Transverse colon (tissue), 4 donors: ENCODE data around the gene CCN6. TPM values are rescaled to one million over a fixed set of nuclear protein-coding genes. Genes with fewer than 3 reads are reported as not detected.

Experiments used
- DNase-seq: peaks from one replicate; pipeline ENCODE4 v3.0.0-alpha.2; 2019
- H3K27ac ChIP-seq, 4 donors: fragments of 200-600 bp; sonication (generic); 2 replicates each; pipeline ENCODE4 v1.5.1; 2016 to 2018; ENCODE audit warnings: inconsistent platforms in 4 of 4
- H3K27me3 ChIP-seq: fragments of 200-600 bp; sonication (generic); 2 replicates; pipeline ENCODE4 v1.5.1; 2017; ENCODE audit warnings: inconsistent platforms
- H3K36me3 ChIP-seq, 4 donors: fragments of 200-600 bp; sonication (generic); 2 replicates each; pipeline ENCODE4 v1.5.1; 2017 to 2019; ENCODE audit warnings: inconsistent platforms in 4 of 4
- H3K4me1 ChIP-seq, 4 donors: fragments of 200-600 bp; sonication (generic); 2 replicates each; pipeline ENCODE4 v1.5.1; 2017 to 2020; ENCODE audit warnings: inconsistent platforms in 4 of 4
- H3K4me3 ChIP-seq, 4 donors: fragments of 200-600 bp; sonication (generic); 1 replicate in 1 of 4; 2 replicates in 3 of 4; pipeline versions ENCODE4 v1.5.1 to v1.6.1; 2017 to 2019; ENCODE audit warnings: inconsistent platforms in 4 of 4
- H3K9me3 ChIP-seq, 2 donors: fragments of 200-600 bp; sonication (generic); 2 replicates each; pipeline ENCODE4 v1.5.1; 2017 to 2019; ENCODE audit warnings: inconsistent platforms in 2 of 2
- EP300 ChIP-seq: sonication (generic); formaldehyde crosslinking; IDR thresholded peaks from one replicate; pipeline ENCODE4 v1.6.1; 2017; ENCODE audit warnings: antibody characterized with exemption, low read depth
- POLR2A ChIP-seq: fragments of 450-650 bp; IDR thresholded peaks from one replicate; pipeline ENCODE4 v1.6.1; 2016; ENCODE audit warnings: antibody characterized with exemption, mild to moderate bottlenecking, moderate library complexity
- POLR2AphosphoS5 ChIP-seq, 3 donors: sonication (generic); formaldehyde crosslinking; IDR thresholded peaks; one replicate each; pipeline ENCODE4 v1.6.1; 2016; ENCODE audit warnings: antibody characterized with exemption in 3 of 3
- WGBS, 2 donors: methylation state at CpG; one replicate each; pipeline ENCODE4 v1.1.5; 2018; ENCODE audit warnings: low coverage in 1 of 2; 5-methylcytosine and 5-hydroxymethylcytosine counted together
- in situ Hi-C, 4 donors: fragments of 200-750 bp; cut with MboI; loops; one replicate each; pipeline versions ENCODE4 v1.15.0 to v1.15.1; 2017; ENCODE audit warnings: low sequenced_read_pairs in 3 of 4, low pct_ligation_motif_present in 1 of 4, low pct_unique_long_range_greater_than_20kb in 1 of 4
- intact Hi-C: fragments of 100-400 bp; cut with DNase I; formaldehyde crosslinking; loops from one replicate; pipeline ENCODE4 v1.15.1; 2023; ENCODE audit warnings: low total_unique reads
- total RNA-seq, 4 donors: library from RNA; depleted of rRNA; stranded (reverse); fragments of >200 nt; gene quantifications; one replicate each; pipeline ENCODE4 v1.1.0, GENCODE V29; 2016
- TF ChIP-seq, protein P1 (sequence below), 5 experiments: fragments of 200-600 bp in 3 of 5; fragments of 450-650 bp in 2 of 5; sonication (generic) in 3 of 5; IDR thresholded peaks; 1 replicate in 2 of 5; 2 replicates in 3 of 5; pipeline ENCODE4 v1.5.1; 2016 to 2017; ENCODE audit warnings: antibody characterized with exemption in 5 of 5, inconsistent platforms in 3 of 5, mild to moderate bottlenecking in 2 of 5, moderate library complexity in 1 of 5

Gene CCN6
- total RNA-seq, 4 donors from 2014 or later: not detected

GRCh38 chr6:112037783-112038216 lies 16.1 kb upstream of the CCN6 start:
- Histone ChIP-seq H3K4me3 (no peak overlapping the region), H3K4me1 (peaks cover 5 to 12% (median 8%) of the 10 kb centered on the region in 4 donors), H3K9me3 (no peaks in the 10 kb centered on the region), H3K27me3 (no peaks in the 10 kb centered on the region), H3K36me3 (no peaks in the 10 kb centered on the region), H3K27ac (peak overlapping the region; percentile 55 to 73 (median 66))
- WGBS, 2 donors: 72% methylated on average over 8 of the region's 8 CpGs; no CpG with 5 or more reads in 1 of the 2 donors
- no peak for TF ChIP-seq EP300
- no peak for TF ChIP-seq POLR2A
- TF ChIP-seq, protein P1, sequence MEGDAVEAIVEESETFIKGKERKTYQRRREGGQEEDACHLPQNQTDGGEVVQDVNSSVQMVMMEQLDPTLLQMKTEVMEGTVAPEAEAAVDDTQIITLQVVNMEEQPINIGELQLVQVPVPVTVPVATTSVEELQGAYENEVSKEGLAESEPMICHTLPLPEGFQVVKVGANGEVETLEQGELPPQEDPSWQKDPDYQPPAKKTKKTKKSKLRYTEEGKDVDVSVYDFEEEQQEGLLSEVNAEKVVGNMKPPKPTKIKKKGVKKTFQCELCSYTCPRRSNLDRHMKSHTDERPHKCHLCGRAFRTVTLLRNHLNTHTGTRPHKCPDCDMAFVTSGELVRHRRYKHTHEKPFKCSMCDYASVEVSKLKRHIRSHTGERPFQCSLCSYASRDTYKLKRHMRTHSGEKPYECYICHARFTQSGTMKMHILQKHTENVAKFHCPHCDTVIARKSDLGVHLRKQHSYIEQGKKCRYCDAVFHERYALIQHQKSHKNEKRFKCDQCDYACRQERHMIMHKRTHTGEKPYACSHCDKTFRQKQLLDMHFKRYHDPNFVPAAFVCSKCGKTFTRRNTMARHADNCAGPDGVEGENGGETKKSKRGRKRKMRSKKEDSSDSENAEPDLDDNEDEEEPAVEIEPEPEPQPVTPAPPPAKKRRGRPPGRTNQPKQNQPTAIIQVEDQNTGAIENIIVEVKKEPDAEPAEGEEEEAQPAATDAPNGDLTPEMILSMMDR (IDR thresholded peaks at IDR 0.05): no peak
- TF ChIP-seq POLR2AphosphoS5 (IDR thresholded peaks at IDR 0.05): peak; percentile 5 to 40 (median 35)
- in situ Hi-C loops (loop anchor here in 1 of 4 donors (25.0 kb wide), 1 partner anchor 775 kb away; a partner anchor contains a TSS), intact Hi-C loops (no loop called here)
- peak; percentile 40 for DNase-seq

DNA sequence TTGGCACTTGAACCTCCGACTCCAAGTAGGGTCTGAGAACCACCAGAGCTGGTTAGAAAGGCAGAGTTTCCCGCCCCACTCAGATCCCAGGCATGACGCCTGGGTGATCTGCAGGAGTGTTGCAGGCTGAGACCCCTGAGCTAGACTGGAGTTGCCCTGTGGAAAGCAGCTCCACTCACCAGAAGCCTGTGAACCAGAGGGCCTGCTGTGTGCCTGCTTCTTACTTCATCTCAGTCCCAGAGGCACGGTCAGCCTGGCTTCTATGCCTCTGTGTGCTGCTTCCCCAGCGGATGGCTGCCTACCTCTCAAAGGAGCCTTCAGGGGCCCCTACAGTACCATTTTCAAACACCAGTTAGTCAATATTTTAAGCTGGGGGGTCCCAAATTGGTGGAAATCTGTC lies 15.6 kb upstream of the CCN6 start:
- no peak for DNase-seq
- no peaks in the 10 kb centered on the region for H3K36me3 ChIP-seq
- no peak overlapping the region for H3K4me3 ChIP-seq
- 73% methylated on average over 5 of the region's 5 CpGs; no CpG with 5 or more reads in 1 of the 2 donors for WGBS, 2 donors
- no peaks in the 10 kb centered on the region for H3K9me3 ChIP-seq
- in situ Hi-C loops: loop anchor here in 1 of 4 donors (25.0 kb wide), 1 partner anchor 776 kb away; a partner anchor contains a TSS
- H3K27ac ChIP-seq: peak overlapping the region; percentile 55 to 73 (median 66)
- no peaks in the 10 kb centered on the region for H3K27me3 ChIP-seq
- H3K4me1 ChIP-seq: peaks cover 5 to 14% (median 9%) of the 10 kb centered on the region in 4 donors
- TF ChIP-seq POLR2AphosphoS5 (IDR thresholded peaks at IDR 0.05) (no peak), EP300 (no peak), POLR2A (no peak)
- TF ChIP-seq, protein P1 (IDR thresholded peaks at IDR 0.05): no peak
- intact Hi-C loops: no loop called here

GRCh38 chr6:112038756-112039430 lies 15.0 kb upstream of the CCN6 start:
- no peak overlapping the region for H3K4me3 ChIP-seq
- no peaks in the 10 kb centered on the region for H3K27me3 ChIP-seq
- 83 to 100% methylated on average over 2 to 15 of the region's 15 CpGs for WGBS, 2 donors
- no peaks in the 10 kb centered on the region for H3K36me3 ChIP-seq
- TF ChIP-seq POLR2A: no peak
- TF ChIP-seq, protein P1 (IDR thresholded peaks at IDR 0.05): no peak
- no peak for TF ChIP-seq POLR2AphosphoS5 (IDR thresholded peaks at IDR 0.05)
- TF ChIP-seq EP300: no peak
- in situ Hi-C loops (loop anchor here in 1 of 4 donors (25.0 kb wide), 1 partner anchor 777 kb away; a partner anchor contains a TSS), intact Hi-C loops (no loop called here)
- DNase-seq: no peak
- H3K27ac ChIP-seq: peak overlapping the region; percentile 55 to 73 (median 66)
- no peaks in the 10 kb centered on the region for H3K9me3 ChIP-seq
- peaks cover 5 to 16% (median 10%) of the 10 kb centered on the region in 4 donors for H3K4me1 ChIP-seq

DNA sequence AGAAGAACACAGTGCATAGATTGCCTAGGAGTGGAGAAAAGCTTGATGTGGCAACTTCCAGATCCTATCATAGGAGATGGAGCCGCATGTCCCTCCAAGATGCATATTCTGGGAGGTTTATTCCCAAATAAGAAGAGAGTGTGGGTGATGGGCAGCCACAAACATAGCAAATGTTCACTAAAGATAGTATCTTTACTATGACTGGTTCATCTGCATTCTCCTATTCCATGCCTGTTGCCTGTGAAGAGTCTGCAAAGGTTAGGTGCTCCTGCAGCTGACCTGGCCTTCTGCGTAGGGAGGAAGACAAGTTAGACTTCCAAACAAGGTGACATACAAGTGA lies 14.5 kb upstream of the CCN6 start:
- Histone ChIP-seq H3K36me3 (no peaks in the 10 kb centered on the region), H3K4me1 (peaks cover 5 to 18% (median 12%) of the 10 kb centered on the region in 4 donors), H3K27ac (peak overlapping the region in 1 of 4 donors; percentile 73), H3K4me3 (no peak overlapping the region), H3K9me3 (no peaks in the 10 kb centered on the region), H3K27me3 (no peaks in the 10 kb centered on the region)
- in situ Hi-C loops: loop anchor here in 1 of 4 donors (25.0 kb wide), 1 partner anchor 777 kb away; a partner anchor contains a TSS
- TF ChIP-seq POLR2A (no peak), POLR2AphosphoS5 (IDR thresholded peaks at IDR 0.05) (no peak)
- intact Hi-C loops: no loop called here
- WGBS, 2 donors: 0 to 100% methylated on average over 1 to 2 of the region's 2 CpGs
- DNase-seq: no peak
